PC-3 (cell line): ENCODE data around the gene BACH2.

Source experiments
- EZH2 ChIP-seq: fragments of 300-600 bp; sonication (generic); IDR thresholded peaks from one replicate; pipeline ENCODE4 v1.6.1; 2017; ENCODE audit warnings: antibody characterized with exemption, mild to moderate bottlenecking, low read length; ENCODE audit not compliant: unreplicated experiment
- TF ChIP-seq, protein P1 (sequence below): fragments of 300-600 bp; sonication (generic); conservative IDR thresholded peaks from 2 replicates; pipeline ENCODE4 v1.5.1; 2017; ENCODE audit warnings: antibody characterized with exemption, low read depth, mild to moderate bottlenecking, low read length

DNA sequence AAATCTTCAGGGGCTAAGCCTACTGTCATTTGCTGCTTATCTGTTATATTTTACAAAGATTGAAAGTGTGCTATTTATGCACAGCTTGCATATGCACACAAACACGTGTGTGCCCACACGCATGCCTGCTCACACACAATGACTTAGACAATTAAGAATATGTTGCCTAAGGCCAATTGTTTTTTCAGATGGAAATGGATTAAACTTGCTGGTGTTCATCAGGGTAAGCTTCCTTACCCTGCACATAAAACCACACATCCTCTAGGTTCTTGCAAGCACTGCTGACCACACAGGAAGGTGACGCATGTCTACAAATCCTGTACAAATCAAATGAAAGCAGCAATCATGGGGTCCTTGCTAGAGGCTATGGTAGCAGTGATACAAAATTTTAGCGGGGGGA lies 344.0 kb downstream of the BACH2 start:
- TF ChIP-seq, protein P1, sequence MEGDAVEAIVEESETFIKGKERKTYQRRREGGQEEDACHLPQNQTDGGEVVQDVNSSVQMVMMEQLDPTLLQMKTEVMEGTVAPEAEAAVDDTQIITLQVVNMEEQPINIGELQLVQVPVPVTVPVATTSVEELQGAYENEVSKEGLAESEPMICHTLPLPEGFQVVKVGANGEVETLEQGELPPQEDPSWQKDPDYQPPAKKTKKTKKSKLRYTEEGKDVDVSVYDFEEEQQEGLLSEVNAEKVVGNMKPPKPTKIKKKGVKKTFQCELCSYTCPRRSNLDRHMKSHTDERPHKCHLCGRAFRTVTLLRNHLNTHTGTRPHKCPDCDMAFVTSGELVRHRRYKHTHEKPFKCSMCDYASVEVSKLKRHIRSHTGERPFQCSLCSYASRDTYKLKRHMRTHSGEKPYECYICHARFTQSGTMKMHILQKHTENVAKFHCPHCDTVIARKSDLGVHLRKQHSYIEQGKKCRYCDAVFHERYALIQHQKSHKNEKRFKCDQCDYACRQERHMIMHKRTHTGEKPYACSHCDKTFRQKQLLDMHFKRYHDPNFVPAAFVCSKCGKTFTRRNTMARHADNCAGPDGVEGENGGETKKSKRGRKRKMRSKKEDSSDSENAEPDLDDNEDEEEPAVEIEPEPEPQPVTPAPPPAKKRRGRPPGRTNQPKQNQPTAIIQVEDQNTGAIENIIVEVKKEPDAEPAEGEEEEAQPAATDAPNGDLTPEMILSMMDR: no peak
- TF ChIP-seq EZH2: no peak
